ENCODE measurements around the gene RBM15. TPM values are rescaled to one million over a fixed set of nuclear protein-coding genes. Genes with fewer than 3 reads are reported as not detected.

Gene RBM15
- total RNA-seq, 1 donor from 2014 or later, result 41.4 TPM

GRCh38 chr1:110394493-110394820 is 55.3 kb downstream of the RBM15 start:
- DNase-seq (ENCODE audit: low read depth, low spot score), result no peak

Other genes with a start within 250 kb of the RBM15 start
- gene UBL4B, start 226.9 kb upstream of the RBM15 start, total RNA-seq, result not detected in 2 replicates
- under 0.01 TPM in 1 of 2 replicates, not detected in the other for gene SLC6A17, start 188.9 kb upstream of the RBM15 start, total RNA-seq
- gene KCNC4, start 129.1 kb upstream of the RBM15 start, total RNA-seq, result 6.8 and 7.5 TPM in 2 replicates
- gene SLC16A4, start 51.6 kb downstream of the RBM15 start, total RNA-seq, result 15.3 and 19.4 TPM in 2 replicates
- gene LAMTOR5, start 68.3 kb downstream of the RBM15 start, total RNA-seq, result 80.0 and 97.7 TPM in 2 replicates
- not detected in 2 replicates for gene PROK1, start 111.8 kb downstream of the RBM15 start, total RNA-seq
- gene KCNA10, start 179.8 kb downstream of the RBM15 start, total RNA-seq, result not detected in 2 replicates

Measured in pulmonary artery endothelial cell (primary cell).